ENCODE data around the gene OBSL1.

Gene OBSL1

DNA sequence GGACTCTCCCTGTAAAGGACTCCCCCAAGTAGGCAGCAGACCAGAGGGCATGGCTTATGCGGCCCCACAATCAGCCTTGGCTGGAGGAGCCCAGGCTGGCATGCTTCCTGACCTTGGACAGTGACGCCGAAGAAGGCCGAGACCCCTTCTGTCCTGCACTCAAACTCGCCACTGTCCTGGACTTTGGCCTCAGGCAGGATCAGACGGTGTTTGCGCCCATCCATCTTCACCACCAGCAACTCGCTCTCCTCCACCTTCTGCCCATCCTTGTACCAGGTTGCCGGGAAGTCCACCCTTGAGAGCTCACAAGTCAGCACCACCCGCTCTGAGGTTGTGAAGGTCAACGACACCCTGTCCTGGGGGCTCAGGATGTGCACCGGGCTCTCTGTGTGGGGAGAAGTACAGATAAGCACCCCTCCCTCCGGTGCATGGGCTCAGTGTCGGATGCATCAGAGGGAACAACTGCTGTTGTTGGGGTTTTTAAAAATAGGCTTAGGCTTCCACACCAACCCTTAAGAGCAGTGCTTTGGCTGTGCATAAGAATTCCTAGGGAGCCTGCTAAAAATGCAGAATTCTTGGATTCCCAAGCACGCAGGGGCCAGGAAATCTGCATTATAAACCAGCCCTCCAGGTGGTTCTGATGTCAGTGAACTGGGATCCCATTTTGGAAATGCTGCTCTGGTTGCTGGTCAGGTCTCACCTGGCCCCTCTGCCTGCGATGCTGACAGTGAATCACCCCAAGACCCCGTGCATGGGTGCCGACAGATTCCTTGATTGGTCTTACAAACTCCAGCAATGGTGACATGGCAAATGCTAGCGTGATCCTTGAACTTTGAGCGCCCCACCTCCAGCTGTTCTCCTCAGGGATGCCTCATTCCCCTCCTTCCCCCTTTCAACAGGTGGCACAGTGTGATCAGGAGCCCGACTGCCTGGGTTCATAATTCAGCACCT, 5.9 kb downstream of the OBSL1 start:
- no peak for DNase-seq (ENCODE audit: low read depth, low spot score)

DNA sequence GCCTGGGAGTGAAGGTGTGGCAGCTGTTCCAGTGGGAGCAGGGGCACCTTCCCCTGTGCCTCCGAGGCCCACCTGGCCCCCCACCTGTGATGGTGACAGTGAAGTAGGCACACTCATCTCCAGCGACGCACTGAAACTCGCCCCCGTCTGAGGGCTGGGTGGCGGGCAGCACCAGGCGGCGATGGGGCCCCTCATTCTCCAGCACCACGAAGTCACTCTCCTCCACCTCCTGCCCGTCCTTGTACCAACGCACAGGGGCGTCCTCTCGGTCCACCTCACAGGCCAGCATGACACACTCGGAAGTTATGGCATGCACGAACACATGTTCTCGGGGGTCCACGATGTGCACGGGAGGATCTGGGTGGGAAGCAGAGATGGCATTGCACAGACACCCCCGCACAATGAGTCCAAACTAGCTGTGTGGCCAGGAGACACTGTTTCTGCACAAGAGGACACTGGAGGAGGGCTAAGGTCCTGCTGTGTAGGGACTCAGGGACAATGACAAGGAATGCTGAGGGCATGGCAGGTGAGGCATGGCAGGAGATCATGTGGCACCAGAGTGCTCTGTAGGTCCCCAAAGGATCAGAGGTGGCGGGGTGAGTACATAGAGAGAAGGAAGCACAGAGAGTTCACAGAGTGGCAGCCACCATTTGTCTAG, 7.9 kb downstream of the OBSL1 start:
- no peak for DNase-seq (ENCODE audit: low read depth, low spot score)

DNA sequence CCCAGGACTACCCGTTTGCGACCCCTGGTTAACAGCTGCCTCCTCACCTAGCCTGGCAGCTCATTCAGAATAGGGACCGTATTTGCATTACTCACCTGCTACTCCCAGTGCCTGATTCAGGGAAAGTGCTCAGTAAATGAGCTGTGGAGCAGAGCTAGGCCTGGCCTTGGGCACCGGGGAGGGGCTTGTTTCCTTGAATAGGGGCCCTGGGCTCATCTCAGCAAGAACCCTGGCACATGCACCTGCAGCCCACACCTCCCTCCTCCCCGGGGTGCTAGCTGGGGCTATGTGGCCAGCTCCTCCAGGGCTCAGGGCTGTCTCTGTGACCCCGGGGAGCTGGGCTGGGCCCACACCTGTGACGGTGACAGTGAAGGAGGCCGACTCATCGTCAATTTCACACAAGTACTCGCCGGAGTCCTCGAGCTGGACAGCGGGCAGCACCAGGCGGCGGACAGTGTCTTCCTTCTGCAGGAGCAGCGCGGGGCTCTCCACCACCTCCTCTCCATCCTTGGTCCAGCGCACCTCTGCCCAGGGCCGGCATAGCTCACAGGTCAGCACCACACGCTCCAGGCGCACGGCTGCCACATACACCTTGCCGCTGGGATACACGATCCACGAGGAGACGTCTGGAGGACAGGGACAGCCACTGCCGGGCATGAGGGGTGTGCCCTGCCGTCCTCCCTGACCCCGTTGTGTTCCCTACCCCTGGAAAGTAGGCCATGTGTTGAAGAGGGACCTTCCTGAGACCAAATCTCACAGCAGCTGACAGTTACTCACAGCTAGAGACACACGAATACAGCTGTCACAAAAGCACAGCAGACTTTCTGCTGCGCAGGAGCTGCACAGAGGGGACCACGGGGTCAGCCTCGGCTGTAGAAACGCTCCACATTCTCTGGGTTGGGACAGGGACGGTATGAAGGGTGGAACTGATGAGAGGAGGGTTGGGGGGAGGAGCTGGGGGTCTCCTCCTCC, 9.0 kb downstream of the OBSL1 start:
- DNase-seq (ENCODE audit: low read depth, low spot score) = no peak

DNA sequence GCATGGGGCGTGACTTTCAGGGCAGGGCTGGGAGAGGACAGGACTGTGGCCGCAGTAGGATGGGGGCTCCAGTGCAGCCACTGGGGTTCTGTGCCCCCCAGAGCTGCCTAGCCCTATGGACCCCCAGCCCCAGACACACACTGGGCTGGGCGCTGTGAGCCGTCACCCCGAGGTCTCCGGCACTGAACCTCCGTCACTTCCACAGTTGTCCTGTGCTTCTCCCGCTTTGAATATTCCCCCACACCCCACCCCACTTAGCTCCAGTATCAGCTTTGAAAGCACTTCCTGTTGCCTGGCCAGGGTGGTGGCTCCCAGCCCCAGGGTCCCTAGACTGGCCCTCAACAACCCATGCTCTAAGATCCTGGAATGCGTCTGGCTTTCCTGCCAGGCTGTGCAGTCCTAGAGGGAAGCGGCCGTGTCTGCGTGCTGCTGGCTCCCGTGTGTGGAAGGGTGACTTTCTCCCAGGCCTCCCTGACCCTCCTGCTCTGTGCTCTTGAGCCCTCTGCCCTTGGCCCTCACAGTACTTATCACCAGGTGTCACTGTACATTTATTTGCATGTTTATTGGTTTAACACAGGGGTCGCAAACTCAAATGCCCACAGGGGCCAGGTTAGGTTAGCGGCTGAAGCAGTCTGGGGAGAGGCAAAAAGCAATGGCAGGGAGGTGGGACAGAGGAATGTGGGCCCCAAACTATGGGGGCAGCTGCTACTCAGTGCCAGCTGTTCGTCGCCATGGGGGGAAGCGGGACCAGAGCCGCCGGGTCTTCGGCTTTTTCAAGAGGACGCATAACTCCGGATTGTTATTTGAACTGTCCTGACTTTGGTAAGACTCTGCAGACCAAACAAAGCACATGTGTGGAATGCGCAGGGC, 9.9 kb downstream of the OBSL1 start:
- no peak for DNase-seq (ENCODE audit: low read depth, low spot score)

DNA sequence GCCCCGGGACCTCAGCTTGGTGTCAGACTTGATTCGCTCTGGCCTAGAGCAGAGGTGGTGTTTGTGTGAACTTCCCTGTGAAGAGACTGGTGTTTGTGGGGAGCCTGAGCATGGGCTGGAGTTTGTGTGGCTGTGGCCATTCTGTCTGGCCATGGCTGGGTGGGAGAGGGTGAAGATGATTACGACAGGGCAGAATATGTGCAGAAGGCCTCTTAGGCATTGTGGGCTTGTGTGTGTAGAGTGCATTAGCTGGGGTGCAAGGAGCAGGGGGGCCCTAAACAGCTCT, 10.5 kb downstream of the OBSL1 start:
- no peak for DNase-seq (ENCODE audit: low read depth, low spot score)

DNA sequence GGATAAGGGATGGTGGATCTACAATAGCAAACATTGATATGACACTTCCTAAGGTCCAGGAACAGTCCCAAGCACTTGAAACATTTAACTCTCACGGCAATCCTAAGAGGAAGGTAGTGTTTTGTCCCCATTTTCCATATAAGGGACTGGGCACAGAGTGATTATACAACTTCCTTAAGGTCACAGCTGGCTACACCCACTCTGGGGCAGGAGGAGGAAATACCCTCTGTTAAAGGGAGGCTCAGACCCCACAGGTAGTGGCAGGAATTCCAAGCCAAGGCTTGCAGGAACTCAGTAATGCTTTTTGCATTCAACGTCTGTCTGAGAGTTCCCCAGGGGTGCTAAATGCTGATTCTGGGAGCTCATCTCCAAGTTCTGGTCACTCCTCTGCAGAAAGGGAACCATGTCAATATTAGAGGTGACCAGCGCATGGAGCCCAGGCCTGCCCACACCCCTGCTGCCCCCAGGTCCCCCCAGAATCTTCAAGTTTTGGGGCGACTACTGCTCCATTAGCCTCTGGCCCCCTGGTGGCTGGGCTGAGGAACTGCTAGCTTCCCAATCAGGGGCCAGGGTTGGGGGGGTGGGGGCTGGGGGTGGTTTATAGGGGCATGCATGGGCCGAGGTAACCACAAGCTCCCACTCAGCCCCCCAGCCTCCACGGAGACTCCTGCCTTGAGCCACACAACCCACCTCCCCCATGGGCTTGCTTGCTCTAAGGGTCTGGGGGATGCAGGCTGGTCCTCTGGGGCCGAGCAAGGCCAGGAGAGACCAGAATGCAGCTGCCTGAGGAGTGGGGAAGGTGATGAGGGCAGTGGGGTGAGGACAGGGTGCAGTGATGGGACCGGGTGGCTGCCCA, 11.1 kb downstream of the OBSL1 start:
- no peak for DNase-seq (ENCODE audit: low read depth, low spot score)

DNA sequence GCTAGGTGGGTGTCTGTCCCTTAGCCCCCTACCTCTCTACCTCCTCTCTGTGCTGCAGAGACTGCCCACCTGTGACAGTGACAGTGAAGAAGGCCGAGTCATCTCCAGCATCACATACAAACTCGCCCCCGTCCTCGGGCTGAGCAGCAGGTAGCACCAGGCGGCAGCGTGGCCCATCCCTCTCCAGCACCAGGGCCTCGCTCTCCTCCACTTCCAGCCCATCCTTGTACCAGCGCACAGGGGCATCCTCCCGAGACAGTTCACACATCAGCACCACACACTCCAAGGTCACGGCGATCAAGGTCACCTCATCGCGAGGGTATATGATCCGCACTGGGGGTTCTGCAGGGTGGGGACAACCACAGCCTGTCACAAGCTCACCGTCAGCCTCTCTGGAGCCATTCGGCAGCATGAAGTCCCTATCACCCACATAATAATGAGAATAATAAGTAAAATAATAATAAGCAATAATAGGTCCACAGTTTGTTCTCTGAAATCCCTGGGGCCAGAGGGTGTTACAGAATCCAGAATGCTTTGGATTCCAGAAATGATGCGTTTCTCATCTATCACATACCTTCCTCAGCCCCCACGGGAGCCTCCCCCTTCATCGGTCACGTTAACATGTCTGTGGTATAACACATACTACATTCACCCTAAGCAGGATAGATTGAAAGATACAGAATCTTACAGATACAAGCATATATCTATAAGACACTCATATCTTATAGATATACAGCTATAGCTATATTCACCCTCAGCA, 12.0 kb downstream of the OBSL1 start:
- no peak for DNase-seq (ENCODE audit: low read depth, low spot score)

DNA sequence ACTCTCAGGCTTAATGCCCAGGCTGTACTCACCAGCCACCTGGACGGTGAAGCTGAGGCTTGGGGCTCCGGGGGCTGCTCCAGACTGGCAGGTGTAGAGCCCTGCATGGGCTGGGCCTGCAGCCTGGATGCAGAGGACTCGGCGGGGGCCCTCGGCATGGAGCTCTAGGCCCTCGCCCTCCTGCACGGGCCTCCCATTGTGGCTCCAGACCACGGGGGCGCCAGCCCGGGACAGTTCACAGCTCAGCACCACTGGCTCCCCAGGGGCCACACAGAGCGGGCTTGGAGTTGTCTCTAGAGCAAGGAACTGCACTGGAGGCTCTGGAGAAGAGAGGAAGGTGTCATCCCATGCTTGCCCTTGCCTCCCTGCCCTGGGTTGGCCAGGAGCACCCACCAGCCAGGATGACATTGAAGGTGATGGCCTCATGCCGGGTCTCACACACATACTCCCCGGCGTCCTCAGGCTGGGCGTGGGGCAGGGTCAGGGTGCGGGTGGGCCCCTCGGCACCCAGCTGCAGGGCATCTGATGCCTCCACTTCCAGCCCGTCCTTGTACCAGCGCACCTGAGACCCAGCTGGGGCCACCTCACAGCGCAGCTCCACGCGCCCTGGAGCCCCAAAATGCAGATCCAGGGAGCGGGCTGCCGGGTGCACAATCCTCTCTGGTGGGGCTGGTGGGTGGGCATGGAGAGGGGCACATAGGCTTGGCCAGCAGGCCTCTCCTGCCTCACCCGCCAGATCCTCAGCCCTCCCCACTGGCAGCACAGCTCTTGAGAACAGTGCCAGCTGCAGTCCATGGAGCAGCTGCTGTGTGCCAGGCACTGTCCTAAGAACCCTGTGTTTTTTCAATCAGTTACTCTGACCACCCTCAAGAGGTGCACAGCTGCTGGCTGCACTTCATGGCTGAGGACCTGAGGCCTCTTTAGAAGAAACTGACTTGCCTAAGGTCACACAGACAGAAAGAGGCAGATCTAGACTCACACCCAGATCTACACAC, 13.3 kb downstream of the OBSL1 start:
- DNase-seq (ENCODE audit: low read depth, low spot score) = no peak

DNA sequence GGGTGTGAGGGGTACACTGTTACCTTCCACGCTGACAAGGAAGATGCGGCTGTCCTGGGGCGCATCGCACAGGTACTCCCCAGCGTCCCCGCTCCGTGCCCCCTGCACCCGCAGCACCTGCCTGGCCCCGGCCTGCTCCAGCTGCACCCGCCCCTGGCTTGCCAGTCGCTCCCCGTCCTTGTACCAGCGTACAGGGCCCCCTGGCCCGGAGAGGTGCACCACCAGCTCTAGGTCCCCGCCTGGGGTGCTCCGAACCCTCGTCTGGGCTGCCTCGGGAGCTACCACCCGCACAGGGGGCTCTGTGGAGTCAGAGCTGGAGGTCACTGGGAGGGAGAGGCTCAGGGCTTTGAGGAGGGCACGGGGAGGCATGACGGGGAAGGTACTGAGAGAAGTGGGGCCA, 14.0 kb downstream of the OBSL1 start:
- DNase-seq (ENCODE audit: low read depth, low spot score) = no peak

DNA sequence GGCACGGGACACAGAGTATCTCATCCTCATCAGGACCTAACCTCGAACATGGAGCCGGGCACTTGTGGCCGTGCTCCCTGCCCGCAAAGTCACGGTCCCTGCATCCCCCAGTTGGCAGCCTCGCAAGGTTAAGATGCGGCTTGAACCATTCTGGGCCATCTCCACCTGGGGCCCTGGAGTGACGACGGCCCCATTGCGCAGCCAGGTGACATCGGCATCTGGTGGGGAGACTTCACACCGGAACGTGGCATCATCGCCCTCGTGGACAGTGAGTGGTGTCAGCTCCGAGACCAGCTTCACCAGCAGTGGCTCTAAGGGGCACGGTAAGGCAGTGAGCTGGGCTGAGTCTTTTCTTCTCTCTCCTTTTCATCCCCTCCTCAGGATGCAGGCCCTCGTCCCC, 14.9 kb downstream of the OBSL1 start:
- DNase-seq (ENCODE audit: low read depth, low spot score) = no peak

DNA sequence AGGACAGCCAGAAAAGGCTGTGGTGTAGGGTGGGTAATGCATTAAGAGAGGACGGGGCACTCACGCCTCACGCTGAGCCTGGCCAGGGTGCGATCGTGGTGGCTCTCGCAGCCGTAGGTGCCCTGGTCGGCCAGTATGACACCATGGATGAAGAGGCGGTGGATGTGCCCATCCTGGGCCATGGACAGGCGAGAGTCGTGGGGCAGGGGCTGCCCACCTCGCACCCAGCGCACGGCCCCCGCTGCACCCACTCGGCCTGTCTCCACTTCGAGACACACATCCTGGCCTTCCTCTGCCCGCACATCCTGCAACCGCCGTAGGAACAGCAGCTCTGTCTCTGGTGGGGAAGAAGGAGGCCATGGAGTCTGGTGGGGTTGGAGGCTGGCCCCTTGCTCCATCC, 15.4 kb downstream of the OBSL1 start:
- DNase-seq (ENCODE audit: low read depth, low spot score) = no peak

DNA sequence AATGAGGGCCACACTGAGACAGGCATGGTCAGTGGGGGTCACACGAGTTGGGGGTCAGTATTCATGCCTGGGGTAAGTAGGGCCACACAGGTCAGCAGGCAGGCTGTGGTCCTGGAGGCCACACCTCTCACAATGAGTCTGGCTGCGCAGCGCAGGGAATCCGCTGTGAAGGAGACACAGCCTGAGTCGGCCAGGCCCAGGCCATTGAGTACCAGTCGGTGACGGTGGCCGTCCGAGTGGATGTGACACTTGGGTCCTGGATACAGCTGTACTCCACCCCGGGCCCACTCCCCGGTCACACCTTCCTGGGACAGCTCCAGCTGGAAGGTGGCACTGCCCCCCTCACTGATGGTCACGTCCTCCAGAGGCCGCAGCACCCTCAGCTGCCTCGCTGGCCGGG, 17.0 kb downstream of the OBSL1 start:
- no peak for DNase-seq (ENCODE audit: low read depth, low spot score)

DNA sequence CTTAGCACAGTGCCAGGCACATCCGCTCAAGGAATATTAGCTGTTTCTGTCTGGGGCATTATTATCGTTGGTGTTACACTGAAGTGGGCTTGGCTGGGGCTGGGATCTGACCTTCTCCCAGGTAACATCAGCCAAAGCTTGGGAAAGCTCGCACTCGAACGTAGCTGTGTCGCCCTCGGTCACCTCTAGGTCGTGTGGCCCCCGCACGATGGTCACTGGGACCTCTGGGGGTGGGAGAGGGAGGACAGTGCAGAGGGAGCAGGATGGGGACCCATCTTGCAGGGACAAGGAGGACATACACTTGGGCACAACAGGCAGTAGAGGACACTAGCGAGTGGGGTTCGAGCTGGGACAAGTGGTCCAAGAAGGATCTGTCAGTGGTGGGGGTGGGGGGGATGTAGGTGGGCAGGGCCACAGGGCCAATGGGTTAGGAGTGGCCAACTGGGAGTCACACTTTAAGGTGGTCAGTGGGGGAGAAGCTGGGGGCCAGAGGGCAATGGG, 17.8 kb downstream of the OBSL1 start:
- no peak for DNase-seq (ENCODE audit: low read depth, low spot score)

DNA sequence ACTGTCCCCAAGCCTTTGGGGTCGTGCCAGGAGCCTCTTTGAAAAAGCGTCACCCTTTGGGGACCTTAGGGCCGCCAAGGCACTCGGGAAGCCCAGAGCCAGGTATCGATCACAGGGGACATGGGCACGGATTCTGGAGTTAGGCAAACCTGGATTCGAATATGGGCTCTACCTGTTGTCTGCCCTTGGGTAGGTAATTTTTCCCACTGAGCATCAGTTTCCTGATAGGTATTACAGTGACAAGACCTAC, 18.2 kb downstream of the OBSL1 start:
- no peak for DNase-seq (ENCODE audit: low read depth, low spot score)

DNA sequence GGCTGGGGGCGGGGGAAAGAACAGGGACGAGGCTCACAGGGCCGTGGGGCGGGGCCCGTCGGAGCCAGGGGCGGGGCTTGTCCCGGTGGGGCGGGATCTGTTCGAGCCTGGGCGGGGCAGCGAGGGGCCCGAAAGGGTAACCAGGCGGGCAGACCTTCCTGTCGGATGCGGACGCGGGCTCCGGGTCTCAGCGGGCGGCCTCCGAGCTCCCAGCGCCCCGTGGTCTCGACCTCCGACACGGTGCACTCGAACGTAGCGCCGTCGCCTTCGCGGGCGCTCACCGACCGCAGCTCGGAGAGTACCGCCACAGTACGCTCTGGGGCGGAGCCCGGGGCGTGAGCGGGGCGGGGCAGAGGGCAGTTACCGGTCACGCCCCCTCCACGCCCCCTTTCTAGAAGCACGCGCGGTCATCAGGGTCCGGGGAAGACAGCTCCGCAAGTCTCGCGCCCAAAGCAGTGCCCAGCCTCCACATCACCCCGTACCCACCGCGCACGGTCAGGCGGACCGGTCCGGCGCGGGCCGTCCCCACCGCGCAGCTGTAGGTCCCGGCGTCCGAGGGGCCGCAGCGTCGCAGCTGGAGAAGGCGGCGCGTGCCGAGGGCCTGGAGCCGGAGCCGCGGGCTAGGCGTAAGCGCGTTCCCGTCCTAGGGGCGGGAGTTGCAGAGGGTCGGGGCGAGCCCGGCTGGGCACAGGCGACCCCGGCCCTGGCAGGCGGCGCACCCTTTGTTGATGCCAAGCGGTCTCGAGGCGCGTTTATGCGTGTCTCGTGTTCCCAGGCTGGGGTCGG, 18.8 kb downstream of the OBSL1 start:
- peak; percentile 94 for DNase-seq (ENCODE audit: low read depth, low spot score)

DNA sequence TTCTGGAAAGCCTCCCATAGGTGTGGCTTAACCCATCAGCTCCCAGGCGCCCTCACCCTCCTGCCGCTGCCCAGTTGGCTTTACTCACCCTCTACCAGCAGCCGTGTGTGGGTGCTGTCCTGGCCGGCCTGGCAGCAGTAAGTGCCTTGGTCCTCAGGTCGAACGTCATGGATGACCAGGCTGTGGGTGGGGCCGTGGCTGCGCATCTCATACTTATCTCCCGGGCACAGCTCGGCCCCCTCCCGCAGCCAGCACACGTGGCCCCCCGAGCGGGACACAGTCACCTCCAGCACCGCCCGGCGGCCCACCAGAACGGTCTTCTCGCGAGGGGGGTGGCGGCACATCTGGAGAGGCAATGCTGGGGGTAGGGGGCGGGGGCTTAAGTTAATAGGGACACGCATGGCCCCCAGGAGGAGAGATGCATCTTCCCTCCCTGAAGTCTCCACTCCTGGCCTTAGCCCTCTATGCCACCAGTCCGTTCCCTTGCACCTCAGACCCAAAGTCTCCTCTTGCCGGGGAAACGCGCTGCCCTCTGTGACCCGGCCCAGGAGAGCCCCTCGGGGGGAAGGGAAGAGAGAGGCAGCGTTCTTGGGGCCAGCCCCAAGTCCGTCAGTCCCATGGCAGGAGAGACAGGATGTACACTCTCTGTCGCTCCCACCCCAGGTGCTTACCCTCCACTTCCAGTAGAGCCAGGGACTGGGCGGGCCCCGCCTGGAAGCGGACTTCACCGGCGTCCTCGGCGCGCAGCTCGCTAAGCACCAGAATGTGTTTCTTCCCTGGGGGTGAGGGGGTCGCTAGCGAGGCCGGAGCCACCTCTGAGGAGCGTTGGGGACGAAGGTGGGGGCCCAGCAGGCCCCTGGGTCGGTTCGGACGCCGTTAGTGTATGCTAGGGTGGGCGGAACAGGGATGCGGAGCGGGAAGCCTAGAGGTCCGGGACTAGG, 19.6 kb downstream of the OBSL1 start:
- DNase-seq (ENCODE audit: low read depth, low spot score) = peak; percentile 59
